Measurements from ENCODE around the gene TIGD7.
"Not testable (repeated sequence)": the region's sequence is repeated elsewhere in the genome, so short reads cannot be mapped to it uniquely, and the experiment has no call there.

Gene TIGD7

DNA sequence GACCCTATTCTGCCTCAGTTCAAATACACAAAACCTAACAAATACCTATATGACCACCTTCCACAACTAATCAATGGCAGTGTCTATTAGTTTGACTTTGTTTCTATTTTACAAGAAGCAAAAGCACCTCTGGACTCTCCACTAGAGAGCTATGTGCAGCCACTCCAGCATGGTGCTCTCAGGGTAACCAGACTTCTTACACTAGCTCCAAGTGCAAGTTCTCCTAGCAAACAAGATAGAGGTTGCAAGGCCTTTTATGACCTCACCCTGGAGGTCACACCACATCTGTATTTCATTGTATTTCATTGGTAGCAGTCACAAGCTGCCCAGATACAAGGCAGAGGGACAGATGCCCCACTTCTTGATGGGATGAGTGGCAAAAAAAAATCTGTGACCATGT lies 30.3 kb downstream of the TIGD7 start:
- Histone ChIP-seq H3K4me3 (ENCODE audit: low read length) (no peak overlapping the region), H3K27ac (ENCODE audit: low read length) (no peak overlapping the region), H3K36me3 (replicated peaks; ENCODE audit: low read depth, low read length) (no peaks in the 10 kb centered on the region), H3K4me2 (ENCODE audit: low read length) (no peak overlapping the region), H3K9me3 (ENCODE audit: insufficient read depth, low read length) (no peaks in the 10 kb centered on the region), H3K4me1 (ENCODE audit: low read length) (no peaks in the 10 kb centered on the region), H4K20me1 (ENCODE audit: insufficient read depth, low read length) (no peaks in the 10 kb centered on the region), H3K79me2 (ENCODE audit: low read length) (no peaks in the 10 kb centered on the region), H2AFZ (ENCODE audit: low read depth, low read length) (no peak overlapping the region), H3K9ac (ENCODE audit: low read length) (no peak overlapping the region), H3K27me3 (ENCODE audit: low read depth, low read length) (peaks cover 12% of the 10 kb centered on the region)
- TF ChIP-seq, protein P1, sequence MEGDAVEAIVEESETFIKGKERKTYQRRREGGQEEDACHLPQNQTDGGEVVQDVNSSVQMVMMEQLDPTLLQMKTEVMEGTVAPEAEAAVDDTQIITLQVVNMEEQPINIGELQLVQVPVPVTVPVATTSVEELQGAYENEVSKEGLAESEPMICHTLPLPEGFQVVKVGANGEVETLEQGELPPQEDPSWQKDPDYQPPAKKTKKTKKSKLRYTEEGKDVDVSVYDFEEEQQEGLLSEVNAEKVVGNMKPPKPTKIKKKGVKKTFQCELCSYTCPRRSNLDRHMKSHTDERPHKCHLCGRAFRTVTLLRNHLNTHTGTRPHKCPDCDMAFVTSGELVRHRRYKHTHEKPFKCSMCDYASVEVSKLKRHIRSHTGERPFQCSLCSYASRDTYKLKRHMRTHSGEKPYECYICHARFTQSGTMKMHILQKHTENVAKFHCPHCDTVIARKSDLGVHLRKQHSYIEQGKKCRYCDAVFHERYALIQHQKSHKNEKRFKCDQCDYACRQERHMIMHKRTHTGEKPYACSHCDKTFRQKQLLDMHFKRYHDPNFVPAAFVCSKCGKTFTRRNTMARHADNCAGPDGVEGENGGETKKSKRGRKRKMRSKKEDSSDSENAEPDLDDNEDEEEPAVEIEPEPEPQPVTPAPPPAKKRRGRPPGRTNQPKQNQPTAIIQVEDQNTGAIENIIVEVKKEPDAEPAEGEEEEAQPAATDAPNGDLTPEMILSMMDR (IDR thresholded peaks at IDR 0.05; ENCODE audit: low read depth, low read length) = no peak
- TF ChIP-seq EZH2phosphoT487 (IDR thresholded peaks at IDR 0.05; ENCODE audit: low read depth) = no peak

GRCh38 chr16:3274490-3274889 lies 30.7 kb downstream of the TIGD7 start:
- Histone ChIP-seq H3K27ac (ENCODE audit: low read length) (no peak overlapping the region), H3K36me3 (replicated peaks; ENCODE audit: low read depth, low read length) (no peaks in the 10 kb centered on the region)

DNA sequence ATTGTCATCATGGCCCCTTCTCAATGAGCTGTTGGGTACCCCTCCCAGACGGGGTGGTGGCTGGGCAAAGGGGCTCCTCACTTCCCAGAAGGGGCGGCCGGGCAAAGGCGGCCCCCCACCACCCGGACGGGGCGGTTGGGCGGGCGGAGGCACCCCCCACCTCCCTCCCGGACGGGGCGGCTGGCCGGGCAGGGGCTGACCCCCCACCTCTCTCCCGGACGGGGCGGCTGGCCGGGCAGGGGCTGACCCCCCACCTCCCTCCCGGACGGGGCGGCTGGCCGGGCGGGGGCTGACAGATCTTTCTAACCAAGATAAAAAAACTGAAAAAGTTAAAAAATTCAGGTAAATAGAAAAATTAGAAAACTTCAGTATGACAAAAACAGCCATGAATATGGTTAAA lies 33.9 kb downstream of the TIGD7 start:
- H3K27me3 ChIP-seq (ENCODE audit: low read depth, low read length); H3K4me3 ChIP-seq (ENCODE audit: low read length); H3K4me2 ChIP-seq (ENCODE audit: low read length); H3K4me1 ChIP-seq (ENCODE audit: low read length); H3K27ac ChIP-seq (ENCODE audit: low read length); H3K9ac ChIP-seq (ENCODE audit: low read length); H4K20me1 ChIP-seq (ENCODE audit: insufficient read depth, low read length); H3K79me2 ChIP-seq (ENCODE audit: low read length); H3K9me3 ChIP-seq (ENCODE audit: insufficient read depth, low read length); H3K36me3 ChIP-seq (replicated peaks; ENCODE audit: low read depth, low read length); H2AFZ ChIP-seq (ENCODE audit: low read depth, low read length): not testable (repeated sequence)

More at GRCh38 chr16:3274490-3274889, 30.7 kb downstream of the TIGD7 start:
- H3K4me3 ChIP-seq (ENCODE audit: low read length) = no peak overlapping the region
- H3K9me3 ChIP-seq (ENCODE audit: insufficient read depth, low read length) = no peaks in the 10 kb centered on the region
- peak overlapping the region; percentile 4; the same call in 1 of the 2 replicates for H3K4me2 ChIP-seq (ENCODE audit: low read length)
- no peak overlapping the region for H2AFZ ChIP-seq (ENCODE audit: low read depth, low read length)
- no peak for TF ChIP-seq EZH2phosphoT487 (IDR thresholded peaks at IDR 0.05; ENCODE audit: low read depth)
- TF ChIP-seq, protein P1 (IDR thresholded peaks at IDR 0.05; ENCODE audit: low read depth, low read length) = no peak
- H4K20me1 ChIP-seq (ENCODE audit: insufficient read depth, low read length) = no peaks in the 10 kb centered on the region
- no peaks in the 10 kb centered on the region for H3K79me2 ChIP-seq (ENCODE audit: low read length)
- peaks cover 12% of the 10 kb centered on the region for H3K27me3 ChIP-seq (ENCODE audit: low read depth, low read length)
- H3K9ac ChIP-seq (ENCODE audit: low read length) = no peak overlapping the region
- H3K4me1 ChIP-seq (ENCODE audit: low read length) = no peaks in the 10 kb centered on the region

DNA sequence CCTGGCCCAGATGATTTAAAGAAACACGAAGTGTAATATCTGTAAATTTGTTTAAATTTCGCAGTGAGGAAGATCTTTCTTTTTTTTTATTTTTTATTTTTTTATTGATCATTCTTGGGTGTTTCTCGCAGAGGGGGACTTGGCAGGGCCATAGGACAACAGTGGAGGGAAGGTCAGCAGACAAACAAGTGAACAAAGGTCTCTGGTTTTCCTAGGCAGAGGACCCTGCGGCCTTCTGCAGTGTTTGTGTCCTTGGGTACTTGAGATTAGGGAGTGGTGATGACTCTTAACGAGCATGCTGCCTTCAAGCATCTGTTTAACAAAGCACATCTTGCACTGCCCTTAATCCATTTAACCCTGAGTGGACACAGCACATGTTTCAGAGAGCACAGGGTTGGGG lies 34.5 kb downstream of the TIGD7 start:
- not testable (repeated sequence) for H3K9ac ChIP-seq (ENCODE audit: low read length); H3K9me3 ChIP-seq (ENCODE audit: insufficient read depth, low read length); H3K36me3 ChIP-seq (replicated peaks; ENCODE audit: low read depth, low read length); H4K20me1 ChIP-seq (ENCODE audit: insufficient read depth, low read length); H3K4me2 ChIP-seq (ENCODE audit: low read length); H3K79me2 ChIP-seq (ENCODE audit: low read length); H3K4me3 ChIP-seq (ENCODE audit: low read length); H2AFZ ChIP-seq (ENCODE audit: low read depth, low read length); H3K27me3 ChIP-seq (ENCODE audit: low read depth, low read length); H3K27ac ChIP-seq (ENCODE audit: low read length); H3K4me1 ChIP-seq (ENCODE audit: low read length)

DNA sequence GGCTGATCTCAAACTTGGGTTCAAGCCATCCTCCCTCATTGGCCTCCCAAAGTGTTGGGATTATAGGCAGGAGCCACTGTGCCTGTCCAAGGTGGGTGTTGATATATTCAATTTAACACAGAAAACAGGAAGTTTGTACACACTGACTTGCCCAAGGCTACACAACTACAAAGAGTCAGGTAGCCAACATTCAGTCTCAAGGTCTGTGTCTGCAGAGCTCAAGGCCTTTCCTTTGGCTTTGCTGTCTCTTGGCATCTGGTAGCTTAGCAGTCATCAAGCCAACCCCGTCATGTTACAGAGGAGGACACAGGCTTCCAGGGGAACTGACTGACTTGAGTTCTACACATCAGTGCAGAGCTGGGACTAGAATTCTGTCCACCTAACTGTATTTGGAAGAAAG lies 36.9 kb downstream of the TIGD7 start:
- H4K20me1 ChIP-seq (ENCODE audit: insufficient read depth, low read length) = no peaks in the 10 kb centered on the region
- TF ChIP-seq, protein P1 (IDR thresholded peaks at IDR 0.05; ENCODE audit: low read depth, low read length) = no peak
- TF ChIP-seq EZH2phosphoT487 (IDR thresholded peaks at IDR 0.05; ENCODE audit: low read depth) = no peak
- 0 out of 2 replicates have a peak, but pooled peaks cover 4% of the 10 kb centered on the region for H3K79me2 ChIP-seq (ENCODE audit: low read length)
- H3K27ac ChIP-seq (ENCODE audit: low read length) = no peak overlapping the region
- no peak overlapping the region for H3K4me2 ChIP-seq (ENCODE audit: low read length)
- no peak overlapping the region for H3K9ac ChIP-seq (ENCODE audit: low read length)
- H3K4me3 ChIP-seq (ENCODE audit: low read length) = no peak overlapping the region
- no peaks in the 10 kb centered on the region for H3K27me3 ChIP-seq (ENCODE audit: low read depth, low read length)
- H3K9me3 ChIP-seq (ENCODE audit: insufficient read depth, low read length) = no peaks in the 10 kb centered on the region
- no peak overlapping the region for H2AFZ ChIP-seq (ENCODE audit: low read depth, low read length)
- peaks cover 4% of the 10 kb centered on the region for H3K4me1 ChIP-seq (ENCODE audit: low read length)
- no peaks in the 10 kb centered on the region for H3K36me3 ChIP-seq (replicated peaks; ENCODE audit: low read depth, low read length)
